WERI-Rb-1 (cell line): ENCODE data around the gene NHERF2.
A peak's percentile ranks its signal among the peaks of the same experiment; 100 is the strongest.

Experiments used
- DNase-seq: peaks from one replicate; pipeline ENCODE4 v3.0.0-alpha.2; 2020
- H3K27ac ChIP-seq: fragments of 250-450 bp; sonication (Bioruptor Pico); 2 replicates; pipeline ENCODE4 v1.5.1; 2020; ENCODE audit warnings: mild to moderate bottlenecking, moderate library complexity
- H3K27me3 ChIP-seq: fragments of 250-450 bp; sonication (Bioruptor Pico); 2 replicates; pipeline ENCODE4 v1.5.1; 2021; ENCODE audit warnings: mild to moderate bottlenecking, low read depth, moderate library complexity; ENCODE audit not compliant: insufficient read depth, severe bottlenecking
- H3K36me3 ChIP-seq: fragments of 250-450 bp; sonication (Bioruptor Pico); 2 replicates; pipeline ENCODE4 v1.5.1; 2020; ENCODE audit warnings: mild to moderate bottlenecking, moderate library complexity
- H3K4me3 ChIP-seq: 2 replicates; pipeline ENCODE4 v1.5.1; 2011; ENCODE audit warnings: low read depth, mild to moderate bottlenecking, control low read depth, low read length
- H3K9me3 ChIP-seq: fragments of 250-450 bp; sonication (Bioruptor Pico); 2 replicates; pipeline ENCODE4 v1.5.1; 2021; ENCODE audit warnings: mild to moderate bottlenecking, moderate library complexity; ENCODE audit not compliant: severe bottlenecking
- CTCF ChIP-seq: IDR thresholded peaks from 2 replicates; pipeline ENCODE4 v1.5.1; 2011; ENCODE audit warnings: low read depth, mild to moderate bottlenecking, control low read depth, inconsistent platforms, low read length

Gene NHERF2

DNA sequence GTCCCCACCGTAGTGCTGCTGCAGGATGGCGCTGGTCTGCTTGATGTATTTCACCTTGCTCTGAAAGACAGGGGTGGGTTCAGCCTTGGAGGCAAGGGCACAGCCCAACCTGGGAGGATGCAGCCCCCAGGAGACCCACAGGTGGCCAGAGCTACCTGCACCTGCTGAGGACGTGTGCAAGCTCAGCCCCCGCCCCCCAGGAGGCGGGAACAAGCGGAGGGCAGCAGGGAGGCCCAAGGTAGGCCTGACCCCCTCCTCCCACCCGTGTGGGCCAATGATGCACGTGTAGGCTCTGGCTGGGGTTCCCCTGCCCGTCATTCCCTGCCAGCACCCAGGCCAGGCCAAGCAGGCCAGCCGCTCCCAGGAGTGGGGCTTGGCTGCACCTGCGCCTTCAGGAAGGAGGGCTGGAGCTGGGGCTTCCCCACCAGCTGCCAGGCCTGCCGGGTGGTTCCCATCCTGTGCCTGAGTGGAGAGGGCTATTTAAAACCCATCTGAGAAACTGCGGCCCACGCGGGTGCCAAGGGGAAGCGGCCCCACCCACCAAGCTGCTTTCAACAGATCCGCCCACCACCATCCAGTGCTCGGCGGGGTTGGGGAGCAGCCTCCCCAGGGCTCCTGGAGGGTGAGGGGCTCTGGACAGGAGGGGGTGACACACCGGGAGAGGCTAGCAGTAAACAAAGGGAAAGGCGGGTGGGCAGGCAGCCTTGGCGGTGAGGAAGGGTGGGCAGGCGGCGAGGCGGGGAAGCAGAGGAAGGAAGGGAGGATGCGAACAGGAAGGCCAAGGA lies 17.2 kb downstream of the NHERF2 start:
- TF ChIP-seq CTCF, result no peak
- Histone ChIP-seq H3K27ac (peak overlapping the region; percentile 82), H3K36me3 (peaks cover 18% of the 10 kb centered on the region), H3K27me3 (no peaks in the 10 kb centered on the region), H3K4me3 (no peak overlapping the region), H3K9me3 (no peaks in the 10 kb centered on the region)
- no peak for DNase-seq

- H3K36me3 ChIP-seq, result peaks cover 14% of the 10 kb centered on the region
- no peaks in the 10 kb centered on the region for H3K27me3 ChIP-seq
- H3K27ac ChIP-seq, result no peak overlapping the region
- no peak overlapping the region for H3K4me3 ChIP-seq
- no peaks in the 10 kb centered on the region for H3K9me3 ChIP-seq
- DNase-seq, result no peak
- no peak for TF ChIP-seq CTCF
Observed at GRCh38 chr16:2044541-2044940, 17.8 kb downstream of the NHERF2 start.

DNA sequence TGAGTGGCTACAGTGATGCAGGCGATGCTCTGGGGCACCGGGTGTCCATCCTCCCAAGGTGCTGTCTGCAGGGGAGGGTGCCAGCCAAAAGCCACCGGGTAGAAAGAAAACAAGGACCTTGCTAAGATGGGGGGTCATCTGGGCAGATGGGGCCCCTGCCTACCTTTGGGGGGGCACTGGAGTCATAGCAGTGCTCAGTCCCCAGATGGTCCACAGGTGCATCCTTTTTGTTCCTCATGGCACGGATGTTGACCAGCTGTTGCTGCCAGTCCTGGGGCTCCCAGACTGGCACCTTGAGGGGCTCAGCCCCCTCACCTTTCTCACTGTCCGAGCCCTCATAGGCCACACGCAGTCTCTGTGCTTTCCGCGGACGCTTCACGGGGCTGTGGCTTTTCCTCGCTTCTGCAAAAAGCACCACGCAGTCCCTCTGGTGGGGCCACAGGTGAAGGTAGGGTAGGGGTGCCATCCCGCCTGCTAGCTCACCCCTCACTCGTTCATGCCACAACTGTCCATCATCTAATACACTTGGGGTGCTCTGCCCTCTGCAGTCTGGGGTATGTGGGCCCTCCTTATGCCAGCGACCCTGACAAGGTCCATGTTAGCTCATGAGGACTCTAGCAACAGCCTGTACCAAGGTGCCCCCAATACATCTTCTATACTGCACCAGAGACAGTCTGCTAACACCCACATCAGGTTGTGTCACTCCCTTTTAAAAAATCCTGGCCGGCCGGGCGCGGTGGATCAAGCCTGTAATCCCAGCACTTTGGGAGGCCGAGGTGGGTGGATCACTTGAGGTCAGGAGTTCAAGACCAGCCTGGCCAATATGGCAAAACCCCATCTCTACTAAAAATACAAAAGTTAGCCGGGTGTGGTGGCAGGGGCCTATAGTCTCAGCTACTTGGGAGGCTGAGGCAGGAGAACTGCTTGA lies 19.5 kb downstream of the NHERF2 start:
- no peak for TF ChIP-seq CTCF
- Histone ChIP-seq H3K27me3 (no peaks in the 10 kb centered on the region), H3K9me3 (no peaks in the 10 kb centered on the region), H3K27ac (no peak overlapping the region; the same call in 1 of the 2 replicates), H3K36me3 (peaks cover 26% of the 10 kb centered on the region), H3K4me3 (no peak overlapping the region; the same call in 1 of the 2 replicates)
- DNase-seq, result no peak

DNA sequence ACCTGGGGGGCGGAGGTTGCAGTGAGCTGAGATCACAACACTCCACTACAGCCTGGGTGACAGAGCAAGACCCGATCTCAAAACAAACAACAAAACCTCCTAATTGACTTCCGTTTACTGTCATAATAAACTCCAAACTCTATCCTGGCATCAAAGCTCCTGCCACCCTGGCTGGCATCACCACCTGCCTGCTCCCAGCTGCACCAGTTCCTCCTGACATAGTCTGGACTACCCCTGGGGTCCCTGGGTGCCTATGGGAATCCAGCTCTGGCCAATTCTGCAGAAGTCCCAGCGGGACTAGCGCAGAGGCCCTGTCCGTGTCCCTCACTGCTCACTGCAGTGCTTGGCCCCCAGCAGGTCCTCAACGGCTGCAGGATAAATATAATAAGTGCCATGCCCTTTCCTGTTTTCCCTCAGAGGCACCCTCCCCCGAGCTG lies 20.2 kb downstream of the NHERF2 start:
- Histone ChIP-seq H3K36me3 (peaks cover 30% of the 10 kb centered on the region), H3K4me3 (peak overlapping the region; percentile 69), H3K27me3 (no peaks in the 10 kb centered on the region), H3K9me3 (no peaks in the 10 kb centered on the region), H3K27ac (peak overlapping the region; percentile 30; the same call in 1 of the 2 replicates)
- DNase-seq, result no peak
- TF ChIP-seq CTCF, result no peak

DNA sequence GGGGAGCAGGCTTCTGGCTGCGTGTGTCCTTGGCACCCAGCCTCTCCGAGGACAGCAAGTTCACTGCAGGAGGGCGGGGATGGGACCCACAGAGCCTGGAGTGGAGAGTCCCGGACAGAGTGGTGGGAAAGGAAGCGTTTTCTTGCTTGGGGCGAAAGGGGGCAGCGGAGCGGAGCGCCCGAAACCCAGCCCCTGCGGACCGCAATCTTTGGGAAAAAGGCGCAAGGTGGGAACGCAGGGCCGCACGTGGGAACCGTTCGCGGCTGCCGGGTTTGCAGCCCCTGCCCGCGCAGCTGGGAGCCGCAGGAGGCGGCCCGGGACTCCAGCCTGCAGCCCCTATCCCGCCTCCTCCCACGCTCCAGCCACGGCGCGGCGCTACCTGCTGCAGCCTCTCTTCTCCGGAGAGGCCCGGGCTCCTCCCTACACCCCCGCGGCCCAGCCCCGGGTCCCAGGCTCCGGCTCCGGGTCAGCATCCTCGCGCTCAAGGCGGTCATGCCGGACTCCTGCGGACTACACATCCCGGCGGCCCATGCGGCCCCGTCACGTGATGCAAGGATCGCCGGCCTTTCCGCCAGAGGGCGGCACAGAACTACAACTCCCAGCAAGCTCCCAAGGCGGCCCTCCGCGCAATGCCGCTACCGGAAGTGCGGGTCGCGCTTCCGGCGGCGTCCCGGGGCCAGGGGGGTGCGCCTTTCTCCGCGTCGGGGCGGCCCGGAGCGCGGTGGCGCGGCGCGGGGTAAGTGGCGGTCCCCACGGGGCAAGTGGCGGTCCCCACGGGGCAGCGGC lies 20.8 kb downstream of the NHERF2 start, which contains the start of the genes NTHL1 and TSC2:
NTHL1 (minus strand) TSS at position 505 of the 786 bp plus-strand sequence; CDS start at position 494, 11 bp downstream.
TSC2 (plus strand) TSS at position 656 of the 786 bp plus-strand sequence. CDS start 631 bp downstream, outside the sequence.
- DNase-seq, result peak; percentile 97
- Histone ChIP-seq H3K36me3 (peaks cover 35% of the 10 kb centered on the region), H3K27me3 (no peaks in the 10 kb centered on the region), H3K27ac (peak within 1 kb of the TSS; percentile 30), H3K9me3 (no peaks in the 10 kb centered on the region), H3K4me3 (peak within 1 kb of the TSS; percentile 69)
- no peak for TF ChIP-seq CTCF
